IMR-90 (cell line): ENCODE results near the gene ZNF662.

Experiments
- FOS ChIP-seq: fragments of 150-350 bp; IDR thresholded peaks from 2 replicates; pipeline ENCODE4 v1.6.1; 2016; ENCODE audit warnings: low read depth, low read length
- MAFK ChIP-seq: IDR thresholded peaks from 2 replicates; pipeline ENCODE4 v1.6.1; 2012; ENCODE audit warnings: low read depth, low read length, improper control_type of control experiment
- MAZ ChIP-seq: IDR thresholded peaks from 2 replicates; pipeline ENCODE4 v1.6.1; 2012; ENCODE audit warnings: low read depth, mild to moderate bottlenecking, low read length, improper control_type of control experiment, moderate library complexity, borderline replicate concordance
- MXI1 ChIP-seq: IDR thresholded peaks from 2 replicates; pipeline ENCODE4 v1.6.1; 2012; ENCODE audit warnings: low read depth, mild to moderate bottlenecking, low read length, moderate library complexity, borderline replicate concordance
- NFE2L2 ChIP-seq: fragments of 150-350 bp; IDR thresholded peaks from 2 replicates; pipeline ENCODE4 v1.6.1; 2016; ENCODE audit warnings: low read depth, mild to moderate bottlenecking, low read length
- POLR2A ChIP-seq: IDR thresholded peaks from 2 replicates; pipeline ENCODE4 v1.6.1; 2012; ENCODE audit warnings: mild to moderate bottlenecking, low read depth, low read length
- RAD21 ChIP-seq: IDR thresholded peaks from 2 replicates; pipeline ENCODE4 v1.6.1; 2012; ENCODE audit warnings: low read length, improper control_type of control experiment
- TF ChIP-seq, protein P1 (sequence below): conservative IDR thresholded peaks from 2 replicates; pipeline ENCODE4 v1.5.1; 2012; ENCODE audit warnings: mild to moderate bottlenecking, low read depth, low read length, improper control_type of control experiment

DNA sequence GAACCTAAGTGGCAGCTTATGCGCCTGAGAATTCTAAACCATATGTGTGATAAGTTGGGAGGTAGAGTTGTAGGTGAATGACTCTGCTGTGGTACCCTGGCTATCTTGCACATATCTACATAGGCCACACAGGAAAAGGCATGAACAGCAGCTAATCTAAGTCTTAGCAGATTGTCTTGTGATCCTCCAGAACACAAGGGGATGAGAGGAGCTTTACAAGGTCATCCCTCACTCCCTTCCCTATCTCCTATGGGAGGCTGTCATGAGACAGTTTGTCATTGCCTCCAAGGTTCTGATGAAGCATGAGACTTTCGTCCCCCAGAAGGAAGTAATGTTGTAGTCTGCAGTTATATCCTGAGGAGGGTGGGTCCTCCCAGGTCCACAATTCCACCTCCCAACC lies 3.7 kb upstream of the ZNF662 start:
- TF ChIP-seq, protein P1, sequence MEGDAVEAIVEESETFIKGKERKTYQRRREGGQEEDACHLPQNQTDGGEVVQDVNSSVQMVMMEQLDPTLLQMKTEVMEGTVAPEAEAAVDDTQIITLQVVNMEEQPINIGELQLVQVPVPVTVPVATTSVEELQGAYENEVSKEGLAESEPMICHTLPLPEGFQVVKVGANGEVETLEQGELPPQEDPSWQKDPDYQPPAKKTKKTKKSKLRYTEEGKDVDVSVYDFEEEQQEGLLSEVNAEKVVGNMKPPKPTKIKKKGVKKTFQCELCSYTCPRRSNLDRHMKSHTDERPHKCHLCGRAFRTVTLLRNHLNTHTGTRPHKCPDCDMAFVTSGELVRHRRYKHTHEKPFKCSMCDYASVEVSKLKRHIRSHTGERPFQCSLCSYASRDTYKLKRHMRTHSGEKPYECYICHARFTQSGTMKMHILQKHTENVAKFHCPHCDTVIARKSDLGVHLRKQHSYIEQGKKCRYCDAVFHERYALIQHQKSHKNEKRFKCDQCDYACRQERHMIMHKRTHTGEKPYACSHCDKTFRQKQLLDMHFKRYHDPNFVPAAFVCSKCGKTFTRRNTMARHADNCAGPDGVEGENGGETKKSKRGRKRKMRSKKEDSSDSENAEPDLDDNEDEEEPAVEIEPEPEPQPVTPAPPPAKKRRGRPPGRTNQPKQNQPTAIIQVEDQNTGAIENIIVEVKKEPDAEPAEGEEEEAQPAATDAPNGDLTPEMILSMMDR, result no peak
- TF ChIP-seq MAZ, result no peak
- no peak for TF ChIP-seq POLR2A
- no peak for TF ChIP-seq NFE2L2
- no peak for TF ChIP-seq MXI1
- no peak for TF ChIP-seq RAD21
- no peak for TF ChIP-seq MAFK
- TF ChIP-seq FOS, result no peak
